NCI-H526 (cell line): ENCODE data around the gene RNU7-1.

ENCODE experiments used
- DNase-seq, 2 experiments: peaks; one replicate each; lab custom pipeline; 2025; lab: John Stamatoyannopoulos, UW

Gene RNU7-1

DNA sequence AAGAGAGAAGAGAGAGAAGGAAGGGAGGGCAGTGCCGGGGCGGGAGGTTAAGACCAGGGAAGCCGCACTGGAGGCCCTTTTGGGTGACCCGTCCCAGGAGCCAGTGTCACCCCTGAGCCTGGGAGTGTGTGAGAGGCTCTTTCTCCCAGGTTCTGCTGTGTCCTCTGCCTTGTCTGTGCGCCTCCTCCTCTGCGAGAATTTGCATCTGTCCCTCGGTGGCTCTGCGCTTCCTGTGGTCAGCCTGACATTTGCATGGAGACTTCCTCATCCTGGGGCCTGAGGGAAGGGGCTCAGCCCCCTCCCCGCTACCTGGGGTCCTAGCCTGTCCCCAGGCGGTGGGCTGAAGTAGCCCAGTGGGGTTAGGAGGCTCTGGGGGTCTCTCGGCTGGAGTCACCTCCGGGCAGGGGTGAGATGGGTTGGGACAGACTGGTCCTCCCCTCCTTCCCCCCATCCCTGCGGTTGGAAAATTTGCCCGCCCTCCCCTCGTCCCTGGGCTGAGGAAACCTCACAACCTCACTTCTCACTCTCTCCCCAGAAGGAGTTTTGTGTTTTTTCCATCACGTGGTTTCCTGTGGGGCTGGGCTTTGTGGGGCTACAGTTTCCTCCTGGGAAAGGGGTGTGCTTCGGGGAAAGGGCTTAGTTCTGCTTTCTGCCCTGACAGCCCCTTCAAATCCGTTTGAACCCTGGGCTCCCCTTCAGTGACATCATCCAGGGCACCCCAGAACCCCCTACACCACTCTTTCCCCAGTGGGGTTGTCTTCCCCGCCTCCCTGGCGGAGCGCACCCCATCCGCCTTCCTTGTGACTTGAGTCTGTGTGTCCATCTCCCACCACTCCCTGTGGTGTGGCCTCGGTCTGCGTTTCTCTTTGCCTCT, 10.1 kb downstream of the RNU7-1 start:
- peak; percentile 69 to 75 for DNase-seq

DNA sequence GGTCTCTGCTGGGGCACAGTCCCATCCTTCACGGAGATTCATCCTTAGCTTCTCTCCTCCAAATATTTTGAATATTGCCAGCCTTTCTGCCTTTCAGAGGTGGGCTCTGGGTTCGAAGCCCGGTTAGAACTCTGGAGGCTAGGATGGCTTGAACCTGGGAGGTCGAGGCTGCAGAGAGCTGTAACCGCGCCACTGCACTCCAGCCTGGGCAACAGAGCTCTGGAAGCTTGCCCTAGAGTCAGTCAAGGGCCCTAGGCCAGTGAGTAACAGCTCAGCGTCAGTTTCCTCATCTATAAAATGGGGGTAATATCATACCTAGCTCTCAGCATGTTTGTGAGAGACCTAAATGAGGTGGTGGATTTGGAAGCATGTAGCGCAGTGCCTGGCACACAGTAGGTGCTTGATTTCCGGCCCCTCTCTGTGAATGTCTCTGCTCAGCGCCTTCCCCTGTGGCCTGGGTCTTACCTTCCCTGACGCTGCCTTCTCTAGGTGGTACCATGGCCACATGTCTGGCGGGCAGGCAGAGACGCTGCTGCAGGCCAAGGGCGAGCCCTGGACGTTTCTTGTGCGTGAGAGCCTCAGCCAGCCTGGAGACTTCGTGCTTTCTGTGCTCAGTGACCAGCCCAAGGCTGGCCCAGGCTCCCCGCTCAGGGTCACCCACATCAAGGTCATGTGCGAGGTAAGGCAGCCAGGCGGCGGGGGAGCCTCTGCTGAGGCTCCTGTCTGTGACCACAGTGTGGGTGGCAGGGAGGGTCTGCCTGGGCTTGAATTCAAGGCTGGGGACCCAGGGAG, 10.9 kb downstream of the RNU7-1 start:
- DNase-seq = no peak

DNA sequence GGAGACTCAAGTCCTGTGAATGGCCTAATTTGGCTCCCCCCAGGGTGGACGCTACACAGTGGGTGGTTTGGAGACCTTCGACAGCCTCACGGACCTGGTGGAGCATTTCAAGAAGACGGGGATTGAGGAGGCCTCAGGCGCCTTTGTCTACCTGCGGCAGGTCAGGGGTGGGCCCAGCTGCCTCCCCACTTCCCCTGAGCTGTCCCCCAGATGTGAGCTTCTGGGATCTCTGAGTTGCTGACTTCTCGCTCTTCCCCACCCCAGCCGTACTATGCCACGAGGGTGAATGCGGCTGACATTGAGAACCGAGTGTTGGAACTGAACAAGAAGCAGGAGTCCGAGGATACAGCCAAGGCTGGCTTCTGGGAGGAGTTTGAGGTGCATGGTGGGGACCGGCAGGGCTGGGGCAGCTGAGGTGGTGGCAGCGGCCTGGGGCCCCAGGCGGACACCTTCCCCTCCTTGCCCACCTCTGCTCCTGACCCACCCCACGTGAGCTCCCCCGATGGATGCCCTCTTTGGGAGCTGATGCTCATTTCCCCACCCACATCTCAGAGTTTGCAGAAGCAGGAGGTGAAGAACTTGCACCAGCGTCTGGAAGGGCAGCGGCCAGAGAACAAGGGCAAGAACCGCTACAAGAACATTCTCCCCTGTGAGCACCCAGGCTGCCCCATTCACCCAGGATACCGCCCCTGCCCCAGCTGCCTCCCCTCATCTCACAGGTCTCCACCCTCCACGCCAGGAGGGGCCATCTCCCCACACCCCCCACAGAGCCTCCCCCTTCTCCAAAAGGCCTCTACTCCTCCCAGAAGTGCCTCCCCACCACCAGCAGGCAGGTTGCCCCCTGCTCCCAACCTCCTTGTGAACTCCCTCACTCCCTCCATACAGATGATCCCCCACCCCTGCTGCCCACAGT, 11.7 kb downstream of the RNU7-1 start:
- no peak for DNase-seq

DNA sequence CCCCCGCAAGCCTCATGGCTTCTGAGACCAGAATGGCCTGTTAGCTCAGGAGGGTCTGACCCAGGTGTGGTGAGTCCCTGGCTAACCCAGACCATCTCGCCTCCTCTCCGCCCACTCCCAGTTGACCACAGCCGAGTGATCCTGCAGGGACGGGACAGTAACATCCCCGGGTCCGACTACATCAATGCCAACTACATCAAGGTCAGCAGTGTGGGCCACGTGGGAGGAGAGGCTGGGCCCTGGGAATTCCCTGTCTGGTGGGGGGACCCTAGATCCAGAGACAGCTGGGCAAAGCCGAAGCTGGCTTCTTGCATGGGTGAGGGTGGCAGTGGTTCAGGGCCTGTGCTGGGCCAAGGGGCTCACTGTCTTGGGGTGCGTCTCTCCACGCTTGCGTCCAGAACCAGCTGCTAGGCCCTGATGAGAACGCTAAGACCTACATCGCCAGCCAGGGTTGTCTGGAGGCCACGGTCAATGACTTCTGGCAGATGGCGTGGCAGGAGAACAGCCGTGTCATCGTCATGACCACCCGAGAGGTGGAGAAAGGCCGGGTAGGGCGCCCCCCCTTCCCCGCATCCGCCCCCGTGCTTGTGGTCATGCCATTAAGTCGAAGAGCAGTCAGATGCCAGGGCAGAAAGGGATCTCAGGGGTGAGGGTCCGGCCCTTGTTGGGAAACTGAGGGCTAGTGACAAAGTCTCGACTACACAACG, 12.6 kb downstream of the RNU7-1 start:
- DNase-seq = no peak

DNA sequence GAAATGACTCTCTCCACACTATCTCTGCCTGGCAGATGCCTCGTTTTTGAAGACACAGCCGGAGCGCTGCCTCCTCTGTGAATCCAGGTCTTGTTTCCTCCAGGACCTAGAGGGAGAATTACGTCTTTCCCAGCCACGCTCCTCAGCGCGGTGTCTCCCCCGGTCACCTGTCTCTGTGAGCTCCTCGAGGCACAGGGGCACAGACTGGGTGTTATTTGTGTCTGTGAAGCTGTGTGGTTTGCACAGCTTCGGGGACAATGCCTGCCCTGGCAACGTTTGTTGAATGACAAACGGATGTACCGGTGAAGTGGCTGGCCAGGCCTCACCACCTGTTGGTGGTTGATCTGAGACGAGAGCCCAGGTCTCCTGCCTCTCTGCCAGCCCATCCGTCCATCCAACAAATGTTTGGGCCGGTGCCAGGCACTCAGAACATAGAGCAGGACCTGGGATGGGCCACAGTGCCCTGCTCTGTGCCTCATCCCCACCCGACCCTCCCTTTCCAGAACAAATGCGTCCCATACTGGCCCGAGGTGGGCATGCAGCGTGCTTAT, 13.6 kb downstream of the RNU7-1 start:
- no peak for DNase-seq

DNA sequence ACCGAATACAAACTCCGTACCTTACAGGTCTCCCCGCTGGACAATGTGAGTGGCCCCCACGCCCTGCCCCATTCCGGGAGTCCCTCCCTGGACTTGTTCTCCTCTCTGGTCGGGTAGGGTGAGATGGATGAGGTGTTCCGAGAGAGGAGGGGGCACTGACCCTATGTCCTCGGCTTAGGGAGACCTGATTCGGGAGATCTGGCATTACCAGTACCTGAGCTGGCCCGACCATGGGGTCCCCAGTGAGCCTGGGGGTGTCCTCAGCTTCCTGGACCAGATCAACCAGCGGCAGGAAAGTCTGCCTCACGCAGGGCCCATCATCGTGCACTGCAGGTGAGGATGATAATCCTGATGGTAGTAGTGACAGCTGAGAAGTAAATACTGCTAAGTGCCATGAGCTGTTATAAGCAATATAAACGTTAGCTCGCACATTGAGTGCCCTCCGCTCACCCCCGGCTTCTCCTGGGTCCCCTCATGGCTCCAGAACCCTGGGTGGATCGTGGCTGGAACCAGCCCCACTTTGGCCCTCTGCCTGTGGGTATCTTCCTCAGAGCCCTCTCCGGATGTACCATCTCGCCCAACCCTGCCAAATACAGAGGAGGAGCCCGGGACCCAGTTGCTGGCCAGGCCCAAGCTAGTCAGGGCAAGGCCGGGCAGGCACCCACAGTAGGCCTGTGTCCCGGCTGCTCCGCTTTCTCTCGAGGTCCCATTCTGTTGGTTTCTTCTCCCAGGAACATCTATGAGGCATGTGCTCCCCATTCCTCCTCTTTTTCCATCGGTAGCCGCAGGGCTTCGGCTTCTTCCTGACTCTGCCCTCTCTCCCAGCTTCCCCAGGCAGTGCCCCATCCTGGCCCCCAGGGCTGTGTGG, 14.4 kb downstream of the RNU7-1 start:
- no peak for DNase-seq

DNA sequence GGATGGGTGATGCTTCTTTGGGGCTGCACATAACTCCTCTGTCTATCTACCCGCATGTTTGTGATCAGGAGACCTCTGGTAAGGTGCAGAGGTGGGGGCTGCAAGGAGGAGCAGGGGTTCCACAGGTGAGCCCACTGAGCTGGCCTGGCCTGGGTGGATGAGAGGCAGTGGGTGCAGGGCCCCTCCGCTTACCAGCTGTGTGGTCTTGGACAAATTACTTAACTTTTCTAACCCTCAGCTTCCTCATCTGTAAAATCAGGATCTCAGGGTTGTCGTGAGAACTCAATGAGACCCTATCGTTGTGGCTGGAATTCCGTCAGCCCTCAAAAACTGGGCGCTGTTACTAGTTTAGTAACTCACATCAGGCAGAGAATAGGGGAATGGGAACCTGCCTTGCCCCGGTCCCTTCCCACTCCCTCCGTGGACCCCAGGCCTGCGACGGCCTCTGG, 15.0 kb downstream of the RNU7-1 start:
- DNase-seq = no peak

DNA sequence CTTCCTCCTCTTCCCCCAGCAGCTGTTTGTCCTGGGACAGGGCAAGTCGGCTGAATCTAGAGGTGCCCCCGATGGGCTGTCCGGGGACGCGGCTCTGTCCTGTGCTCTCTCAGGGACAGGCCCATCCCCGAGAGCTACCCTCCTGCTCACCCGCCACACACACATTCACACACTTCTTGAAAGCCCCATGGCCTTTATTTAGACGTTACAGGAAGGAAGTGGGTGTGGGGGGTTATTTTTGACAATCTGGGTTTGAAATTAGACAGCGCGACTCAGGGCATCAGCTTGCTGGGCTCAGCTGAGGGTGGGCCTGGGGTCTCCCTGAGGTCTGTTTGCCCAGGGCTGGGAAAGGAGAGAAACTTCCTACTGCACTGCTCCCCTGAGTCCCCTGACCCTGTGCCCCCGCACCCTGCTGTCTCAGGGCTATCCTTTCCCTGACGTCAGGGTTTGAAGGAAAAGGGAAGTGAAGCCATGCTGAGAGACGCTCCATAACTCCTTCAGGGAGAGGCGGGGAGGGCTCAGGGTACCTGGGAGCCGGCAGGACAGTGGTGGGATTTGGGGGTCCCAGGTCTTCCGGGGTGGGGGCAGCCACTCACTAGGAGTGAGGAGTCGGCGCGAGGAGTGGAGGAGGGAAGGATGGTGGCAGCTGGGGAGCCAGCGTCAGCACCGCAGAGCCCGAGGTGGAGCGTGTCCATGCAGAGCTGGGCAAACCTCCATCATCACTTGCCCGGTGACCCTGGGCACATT, 15.6 kb downstream of the RNU7-1 start:
- no peak for DNase-seq

DNA sequence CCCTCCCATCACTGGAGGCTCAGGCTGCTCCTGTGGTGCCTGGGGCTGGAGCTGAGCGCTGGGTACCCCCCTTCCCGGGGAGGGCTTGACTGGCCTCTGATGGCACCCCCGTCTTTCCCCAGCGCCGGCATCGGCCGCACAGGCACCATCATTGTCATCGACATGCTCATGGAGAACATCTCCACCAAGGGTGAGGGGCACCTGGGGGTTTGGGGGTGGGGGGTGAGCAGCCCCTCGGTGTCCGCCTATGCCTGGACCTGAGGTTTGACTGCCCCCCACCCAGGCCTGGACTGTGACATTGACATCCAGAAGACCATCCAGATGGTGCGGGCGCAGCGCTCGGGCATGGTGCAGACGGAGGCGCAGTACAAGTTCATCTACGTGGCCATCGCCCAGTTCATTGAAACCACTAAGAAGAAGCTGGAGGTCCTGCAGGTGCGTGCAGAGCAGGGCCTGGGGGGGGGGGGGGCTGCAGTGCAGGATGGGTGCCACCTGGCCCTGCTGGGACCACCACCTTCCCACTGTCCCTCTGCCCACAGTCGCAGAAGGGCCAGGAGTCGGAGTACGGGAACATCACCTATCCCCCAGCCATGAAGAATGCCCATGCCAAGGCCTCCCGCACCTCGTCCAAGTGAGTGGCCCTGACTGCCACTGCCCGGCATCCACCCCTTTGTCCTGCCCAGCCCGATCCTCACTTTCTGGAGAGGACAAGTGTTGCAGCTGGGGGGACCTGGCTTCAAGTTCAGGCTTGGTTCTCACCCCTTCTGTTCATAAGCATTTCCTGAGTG, 16.4 kb downstream of the RNU7-1 start:
- no peak for DNase-seq

DNA sequence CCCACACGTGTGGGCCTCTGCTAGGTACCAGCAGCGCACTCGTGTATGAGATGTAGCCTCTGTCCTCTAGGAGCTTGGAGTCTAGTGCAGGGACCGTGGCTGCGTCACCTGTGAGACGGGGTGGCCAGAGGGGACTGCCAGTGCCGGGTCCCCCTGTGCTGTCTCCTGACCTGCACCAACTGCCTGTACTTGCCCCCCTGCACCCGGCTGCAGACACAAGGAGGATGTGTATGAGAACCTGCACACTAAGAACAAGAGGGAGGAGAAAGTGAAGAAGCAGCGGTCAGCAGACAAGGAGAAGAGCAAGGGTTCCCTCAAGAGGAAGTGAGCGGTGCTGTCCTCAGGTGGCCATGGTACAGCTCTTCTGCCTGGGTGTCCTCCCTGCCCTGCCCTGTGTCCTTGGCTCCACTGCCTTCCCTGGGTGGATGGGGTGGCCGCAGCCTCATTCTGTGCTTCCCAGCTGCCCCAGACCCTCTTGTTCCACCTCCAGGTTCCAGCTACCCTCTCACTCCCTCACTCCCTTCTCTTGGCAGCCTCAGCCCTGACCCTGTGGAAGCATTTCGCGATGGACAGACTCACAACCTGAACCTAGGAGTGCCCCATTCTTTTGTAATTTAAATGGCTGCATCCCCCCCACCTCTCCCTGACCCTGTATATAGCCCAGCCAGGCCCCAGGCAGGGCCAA, 17.1 kb downstream of the RNU7-1 start:
- no peak for DNase-seq

DNA sequence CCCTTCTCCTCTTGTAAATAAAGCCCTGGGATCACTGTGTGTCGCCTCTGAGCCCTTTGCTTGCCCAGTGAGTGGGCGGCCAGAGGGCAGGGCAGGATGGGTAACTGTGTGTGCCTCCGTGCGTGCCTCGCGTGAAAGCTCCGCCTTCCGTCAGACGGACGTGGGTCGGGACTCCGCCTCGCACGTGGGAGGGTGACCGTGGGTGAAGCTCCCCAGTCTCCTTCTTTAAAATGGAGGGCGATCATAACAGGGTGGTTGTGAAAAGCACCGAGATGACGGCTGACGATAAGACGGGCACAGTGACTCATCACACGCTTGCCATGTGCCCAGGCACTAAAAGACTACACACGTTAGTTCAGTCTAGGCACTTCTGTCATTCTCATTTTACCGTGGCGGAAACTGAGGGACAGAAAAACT, 17.7 kb downstream of the RNU7-1 start:
- no peak for DNase-seq

DNA sequence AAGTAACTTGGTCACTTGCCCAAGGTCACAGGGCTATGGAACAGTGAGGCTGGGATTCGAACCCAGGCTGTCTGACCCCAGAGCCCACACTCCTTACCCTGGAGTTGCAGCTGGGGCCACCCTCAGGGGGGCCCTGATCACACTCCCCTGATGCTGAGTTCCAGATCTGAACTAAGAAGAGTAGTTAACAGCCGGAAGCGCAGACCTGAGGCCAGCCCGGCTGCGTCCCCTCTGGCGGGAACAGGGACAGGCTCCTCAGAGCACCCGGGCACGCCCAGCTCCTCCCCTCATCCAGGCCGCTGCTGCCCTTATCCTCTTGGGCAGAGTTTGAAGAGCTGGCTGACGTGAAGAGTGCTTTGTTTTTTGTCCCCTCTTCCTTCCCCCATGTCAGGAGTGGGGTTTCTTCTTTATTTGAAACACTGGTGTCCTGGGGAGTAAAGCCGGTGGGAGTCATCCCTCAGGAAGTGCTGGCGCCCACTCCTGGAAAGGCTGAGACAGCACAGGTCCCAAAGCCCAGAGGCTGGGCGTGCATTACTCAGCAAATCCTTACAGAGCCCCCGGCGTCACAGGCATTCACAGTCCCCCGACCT, 18.2 kb downstream of the RNU7-1 start:
- DNase-seq = peak; percentile 89 to 92

DNA sequence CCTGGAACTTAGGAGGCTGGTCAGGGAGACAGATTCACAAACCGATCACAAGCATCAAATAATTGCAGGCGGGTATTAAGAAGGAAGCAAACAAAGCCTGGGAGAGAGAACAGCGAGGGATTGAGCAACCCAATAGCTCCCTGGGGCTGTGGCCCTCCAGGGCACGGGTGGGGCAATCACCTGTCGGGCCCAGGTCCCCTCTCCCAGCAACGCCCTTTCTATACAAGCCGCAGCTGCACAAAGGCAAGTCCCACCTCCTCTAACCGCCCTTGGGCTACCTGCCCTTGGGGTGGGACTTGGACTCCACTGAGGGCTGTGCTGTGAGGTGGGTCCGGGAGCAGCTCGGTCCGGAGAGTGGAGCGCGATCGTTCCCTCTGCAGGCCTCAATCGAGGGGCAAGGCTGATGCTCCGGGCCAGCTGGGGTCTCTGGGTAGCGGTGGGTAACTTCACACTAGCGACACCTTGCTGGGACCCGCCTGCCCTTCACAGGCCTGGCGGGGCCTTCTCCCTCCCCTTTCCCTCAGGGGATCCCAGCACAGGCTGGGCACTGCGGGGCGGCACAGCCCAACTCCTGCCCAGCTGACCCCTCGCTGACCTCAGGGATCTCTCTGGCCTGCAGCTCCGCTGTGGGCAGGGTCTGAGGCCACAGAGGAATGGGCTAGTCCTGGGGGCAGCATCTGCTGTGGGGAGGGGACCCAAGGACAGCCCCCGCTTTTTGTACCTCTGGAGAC, 18.8 kb downstream of the RNU7-1 start:
- DNase-seq = peak; percentile 86 to 92

DNA sequence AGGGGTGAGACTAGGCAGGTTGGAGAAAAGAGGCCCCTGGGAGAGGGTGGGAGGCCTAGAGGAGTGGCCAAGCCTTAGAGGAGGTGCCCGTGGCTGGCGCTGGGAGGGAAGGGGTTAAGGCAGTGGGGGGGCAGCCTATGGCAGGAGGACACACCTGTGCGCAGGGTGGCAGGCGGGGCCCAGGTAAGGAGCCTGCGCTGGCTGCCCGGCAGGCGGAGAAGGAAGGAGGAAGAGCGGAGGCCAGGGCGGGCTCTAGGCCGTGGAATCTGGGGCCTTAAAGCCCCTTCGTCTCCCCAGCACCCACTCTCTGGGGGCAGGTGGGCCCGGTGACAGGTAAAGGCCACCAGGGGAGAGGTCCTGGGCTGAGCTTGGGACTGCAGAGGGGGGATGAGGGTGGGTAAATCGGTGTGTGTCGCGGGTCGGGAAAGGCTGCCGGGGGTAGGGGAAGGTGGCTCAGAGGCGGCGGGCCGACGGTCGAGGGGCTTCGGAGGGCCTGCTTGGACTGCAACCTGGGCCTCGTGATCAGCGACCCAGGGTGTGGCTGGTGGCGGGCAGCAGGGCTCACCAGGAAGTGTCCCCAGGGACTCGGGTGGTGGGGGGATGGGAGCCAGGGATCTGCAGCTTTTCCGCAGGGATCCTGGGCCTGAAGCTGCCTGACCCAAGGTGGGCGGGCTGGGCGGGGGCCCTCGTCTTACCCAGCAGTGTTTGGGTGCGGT, 19.6 kb downstream of the RNU7-1 start:
- DNase-seq = peak; percentile 84 to 97

DNA sequence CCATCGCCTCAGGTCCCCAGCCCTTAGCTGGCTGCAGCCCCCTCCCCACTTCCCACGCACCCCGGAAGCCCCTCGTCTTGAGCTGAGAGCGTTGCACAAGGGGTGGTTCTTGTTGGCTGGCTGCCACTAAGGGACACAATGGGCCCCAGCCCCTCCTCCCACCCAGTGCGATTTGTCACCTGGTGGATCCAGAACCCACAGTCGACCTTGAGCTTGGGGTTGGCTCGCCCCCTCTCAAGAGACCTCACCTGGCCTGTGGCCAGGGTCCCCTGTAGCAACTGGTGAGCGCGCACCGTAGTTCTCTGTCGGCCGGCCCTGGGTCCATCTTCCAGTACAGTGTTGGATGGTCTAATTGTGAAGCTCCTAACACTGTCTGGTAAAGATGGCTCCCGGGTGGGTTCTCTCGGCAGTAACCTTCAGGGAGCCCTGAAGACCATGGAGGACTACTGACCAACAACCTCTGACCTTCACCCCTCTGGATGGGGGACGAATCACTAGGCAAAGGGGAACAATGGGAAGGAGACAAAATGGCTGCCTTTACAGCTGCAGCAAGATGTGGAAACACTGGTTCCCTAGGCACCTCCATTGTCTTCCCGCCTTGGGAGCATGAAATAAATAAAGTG, 20.3 kb downstream of the RNU7-1 start:
- peak in 1 of 2 experiments; percentile 52 for DNase-seq

DNA sequence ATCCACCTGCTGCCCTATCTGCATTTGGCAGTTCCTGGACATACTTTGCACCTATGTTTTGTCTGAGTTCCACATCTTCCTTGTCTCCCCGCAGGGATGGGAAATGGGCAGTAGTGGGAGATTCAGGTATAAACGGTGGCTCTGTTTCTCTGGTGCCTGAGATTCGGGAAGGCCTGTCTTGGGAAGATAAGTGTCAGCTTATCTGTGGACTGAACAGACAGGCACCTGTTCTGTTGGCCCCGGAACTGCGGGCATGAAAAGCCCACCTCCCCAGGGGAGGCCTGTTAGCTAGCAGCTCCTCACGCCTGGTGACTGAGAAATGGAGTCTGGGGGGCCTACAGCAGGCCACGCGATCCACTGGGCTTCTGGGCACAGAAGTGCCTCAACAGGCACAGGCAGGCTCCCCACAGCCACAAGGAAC, 21.0 kb downstream of the RNU7-1 start:
- peak in 1 of 2 experiments; percentile 47 for DNase-seq
